Lower lobe of right lung (tissue), 2 donors: ENCODE results near the gene C17orf58. TPM values are rescaled to one million over a fixed set of nuclear protein-coding genes. Genes with fewer than 3 reads are reported as not detected.
A peak's percentile ranks its signal among the peaks of the same experiment; 100 is the strongest.
"Not testable (repeated sequence)": the region's sequence is repeated elsewhere in the genome, so short reads cannot be mapped to it uniquely, and the experiment has no call there.

ENCODE experiments used
- ATAC-seq, 2 donors: fragments of 200-7000 bp; cut with Tn5 transposase; one replicate each; pipeline ENCODE4 v1.9.1; 2020 to 2022; ENCODE audit warnings: mild to moderate bottlenecking in 2 of 2, moderate library complexity in 2 of 2
- DNase-seq: peaks from one replicate; pipeline ENCODE4 v3.0.0-alpha.2; 2020
- H3K27ac ChIP-seq: fragments of 200-600 bp; one replicate; pipeline ENCODE4 v1.8.0; 2022
- H3K27me3 ChIP-seq: fragments of 200-600 bp; one replicate; pipeline ENCODE4 v1.8.0; 2022; ENCODE audit warnings: low read depth
- H3K36me3 ChIP-seq: fragments of 200-600 bp; one replicate; pipeline ENCODE4 v1.8.0; 2022; ENCODE audit warnings: mild to moderate bottlenecking
- H3K4me1 ChIP-seq: fragments of 200-600 bp; one replicate; pipeline ENCODE4 v1.8.0; 2022
- H3K4me3 ChIP-seq: fragments of 200-600 bp; one replicate; pipeline ENCODE4 v1.8.0; 2022; ENCODE audit warnings: mild to moderate bottlenecking
- H3K9me3 ChIP-seq: fragments of 200-600 bp; one replicate; pipeline ENCODE4 v1.8.0; 2022
- CTCF ChIP-seq: fragments of 200-600 bp; IDR thresholded peaks from one replicate; pipeline ENCODE4 v1.8.0; 2022; ENCODE audit warnings: antibody characterized with exemption, mild to moderate bottlenecking
- intact Hi-C: fragments of 100-400 bp; cut with DNase I; formaldehyde crosslinking; loops from one replicate; pipeline ENCODE4 v1.11.0; 2022
- total RNA-seq: library from RNA; stranded (reverse); fragmentation: NEBNext Ultra II Directional; extraction: Animal tissue kit (Norgen Biotek cat#: 25700); gene quantifications from one replicate; pipeline ENCODE4 v1.2.1, GENCODE V29; 2021
- donor health status: DM: no; HTN: yes; CAD: no; lungs with severe emphysema.

The C17orf58 gene
- total RNA-seq, 1 donor from 2014 or later: 7.4 TPM

- intact Hi-C loops: no loop called here
- Histone ChIP-seq H3K36me3 (peaks cover 87% of the 10 kb centered on the region), H3K27ac (no peak overlapping the region), H3K9me3 (no peaks in the 10 kb centered on the region), H3K4me3 (no peak overlapping the region), H3K27me3 (no peaks in the 10 kb centered on the region), H3K4me1 (no peaks in the 10 kb centered on the region)
- ATAC-seq (no peak), DNase-seq (no peak)
- no peak for TF ChIP-seq CTCF
Measured at GRCh38 chr17:67974598-67975066, 21.6 kb downstream of the C17orf58 start.

GRCh38 chr17:67974185-67974584, 22.1 kb downstream of the C17orf58 start:
- DNase-seq: no peak
- no peak for TF ChIP-seq CTCF
- H3K27ac ChIP-seq: no peak overlapping the region
- H3K4me3 ChIP-seq: no peak overlapping the region
- ATAC-seq: no peak
- no peaks in the 10 kb centered on the region for H3K4me1 ChIP-seq
- peaks cover 86% of the 10 kb centered on the region for H3K36me3 ChIP-seq
- H3K9me3 ChIP-seq: no peaks in the 10 kb centered on the region
- intact Hi-C loops: no loop called here
- H3K27me3 ChIP-seq: no peaks in the 10 kb centered on the region

- no peaks in the 10 kb centered on the region for H3K9me3 ChIP-seq
- TF ChIP-seq CTCF: no peak
- H3K4me3 ChIP-seq: no peak overlapping the region
- no peaks in the 10 kb centered on the region for H3K4me1 ChIP-seq
- no peak for ATAC-seq
- H3K36me3 ChIP-seq: peaks cover 88% of the 10 kb centered on the region
- H3K27me3 ChIP-seq: no peaks in the 10 kb centered on the region
- H3K27ac ChIP-seq: no peak overlapping the region
- DNase-seq: no peak
- intact Hi-C loops: no loop called here
Measured at GRCh38 chr17:67970783-67971182, 25.5 kb downstream of the C17orf58 start.

- ATAC-seq: peak; percentile 87 to 91
- peak; percentile 69 for TF ChIP-seq CTCF
- peaks cover 81% of the 10 kb centered on the region for H3K36me3 ChIP-seq
- H3K9me3 ChIP-seq, H3K4me3 ChIP-seq, H3K4me1 ChIP-seq, H3K27me3 ChIP-seq, H3K27ac ChIP-seq, intact Hi-C loops, DNase-seq: not testable (repeated sequence)
Measured at GRCh38 chr17:67963145-67963572, 33.1 kb downstream of the C17orf58 start.

- H3K27ac ChIP-seq, H3K4me1 ChIP-seq, ATAC-seq, DNase-seq, intact Hi-C loops, H3K4me3 ChIP-seq, H3K27me3 ChIP-seq, H3K9me3 ChIP-seq: not testable (repeated sequence)
- H3K36me3 ChIP-seq: peaks cover 82% of the 10 kb centered on the region
Measured at GRCh38 chr17:67962156-67962555, 34.1 kb downstream of the C17orf58 start.

- H3K27ac ChIP-seq, H3K9me3 ChIP-seq, DNase-seq, ATAC-seq, H3K4me1 ChIP-seq, intact Hi-C loops, H3K27me3 ChIP-seq, H3K4me3 ChIP-seq: not testable (repeated sequence)
- peaks cover 76% of the 10 kb centered on the region for H3K36me3 ChIP-seq
Measured at GRCh38 chr17:67960276-67960675, 36.0 kb downstream of the C17orf58 start.

- Histone ChIP-seq H3K4me3 (no peak overlapping the region), H3K36me3 (peaks cover 77% of the 10 kb centered on the region), H3K27ac (no peak overlapping the region), H3K9me3 (no peaks in the 10 kb centered on the region), H3K4me1 (no peaks in the 10 kb centered on the region), H3K27me3 (no peaks in the 10 kb centered on the region)
- ATAC-seq (no peak), DNase-seq (no peak)
- TF ChIP-seq CTCF: no peak
- intact Hi-C loops: no loop called here
Measured at GRCh38 chr17:67959510-67959909, 36.8 kb downstream of the C17orf58 start.
